Type B pancreatic cell (in vitro differentiated cells): ENCODE data around the gene KCTD18. TPM values are rescaled to one million over a fixed set of nuclear protein-coding genes. Genes with fewer than 3 reads are reported as not detected.

Experiments
- DNase-seq: peaks from one replicate; pipeline ENCODE4 v3.0.0; 2021; ENCODE audit warnings: mixed read lengths; ENCODE audit not compliant: unreplicated experiment; ENCODE audit errors: extremely low spot score
- H3K27ac Mint-ChIP-seq: 2 replicates; pipeline ENCODE4 v1.8.0; 2021; ENCODE audit warnings: mild to moderate bottlenecking, mixed read lengths
- H3K27me3 Mint-ChIP-seq: 2 replicates; pipeline ENCODE4 v1.8.0; 2021; ENCODE audit warnings: mixed read lengths
- H3K36me3 Mint-ChIP-seq: 2 replicates; pipeline ENCODE4 v1.8.0; 2021; ENCODE audit warnings: mixed read lengths
- H3K4me1 Mint-ChIP-seq: one replicate; pipeline ENCODE4 v1.8.0; 2021; ENCODE audit warnings: mixed read lengths; ENCODE audit not compliant: unreplicated experiment
- H3K4me3 Mint-ChIP-seq: 2 replicates; pipeline ENCODE4 v1.8.0; 2021; ENCODE audit warnings: mild to moderate bottlenecking, mixed read lengths
- H3K9me3 Mint-ChIP-seq: 2 replicates; pipeline ENCODE4 v1.8.0; 2021; ENCODE audit warnings: mixed read lengths
- CTCF ChIP-seq: fragments of 200-600 bp; sonication (generic); conservative IDR thresholded peaks from 2 replicates; pipeline ENCODE4 v1.5.0; 2021; ENCODE audit warnings: antibody characterized with exemption, mild to moderate bottlenecking
- total RNA-seq: library from RNA; stranded (reverse); gene quantifications from 2 replicates; pipeline ENCODE4 v1.2.1, GENCODE V29; 2021; ENCODE audit warnings: low replicate concordance

Gene KCTD18
- total RNA-seq, 1 donor from 2014 or later = 10.9 TPM

GRCh38 chr2:200528228-200528627, 18.4 kb upstream of the KCTD18 start:
- no peaks in the 10 kb centered on the region for H3K9me3 Mint-ChIP-seq
- DNase-seq = no peak
- no peak overlapping the region for H3K27ac Mint-ChIP-seq
- no peak for TF ChIP-seq CTCF
- no peaks in the 10 kb centered on the region for H3K36me3 Mint-ChIP-seq
- peak overlapping the region; percentile 3 for H3K4me3 Mint-ChIP-seq
- H3K27me3 Mint-ChIP-seq = peaks cover 8% of the 10 kb centered on the region
- H3K4me1 Mint-ChIP-seq = peaks cover 13% of the 10 kb centered on the region

- TF ChIP-seq CTCF = peak; percentile 30
- peaks cover 11% of the 10 kb centered on the region for H3K27me3 Mint-ChIP-seq
- H3K27ac Mint-ChIP-seq = peak within 1 kb of the TSS; percentile 80
- H3K36me3 Mint-ChIP-seq = no peaks in the 10 kb centered on the region
- DNase-seq = peak; percentile 93
- H3K4me1 Mint-ChIP-seq = peaks cover 13% of the 10 kb centered on the region
- no peaks in the 10 kb centered on the region for H3K9me3 Mint-ChIP-seq
- H3K4me3 Mint-ChIP-seq = peak within 1 kb of the TSS; percentile 97
These were observed 16.2 kb upstream of the KCTD18 start, which contains the start of gene SGO2 for GRCh38 chr2:200525882-200526651. TSS of gene SGO2 (plus strand) at chr2:200526207. CDS start at chr2:200532976, 6,769 bp downstream.

GRCh38 chr2:200525551-200525881, 15.6 kb upstream of the KCTD18 start:
- no peak for TF ChIP-seq CTCF
- no peaks in the 10 kb centered on the region for H3K36me3 Mint-ChIP-seq
- H3K4me3 Mint-ChIP-seq = peak overlapping the region; percentile 97
- H3K27me3 Mint-ChIP-seq = peaks cover 11% of the 10 kb centered on the region
- no peaks in the 10 kb centered on the region for H3K9me3 Mint-ChIP-seq
- peak overlapping the region; percentile 80 for H3K27ac Mint-ChIP-seq
- peaks cover 13% of the 10 kb centered on the region for H3K4me1 Mint-ChIP-seq
- no peak for DNase-seq

- peaks cover 13% of the 10 kb centered on the region for H3K4me1 Mint-ChIP-seq
- TF ChIP-seq CTCF = no peak
- peaks cover 11% of the 10 kb centered on the region for H3K27me3 Mint-ChIP-seq
- H3K27ac Mint-ChIP-seq = no peak overlapping the region
- H3K36me3 Mint-ChIP-seq = no peaks in the 10 kb centered on the region
- DNase-seq = no peak
- H3K9me3 Mint-ChIP-seq = no peaks in the 10 kb centered on the region
- H3K4me3 Mint-ChIP-seq = peak overlapping the region; percentile 32
These were observed 15.2 kb upstream of the KCTD18 start for GRCh38 chr2:200525066-200525465.

GRCh38 chr2:200523604-200524003, 13.7 kb upstream of the KCTD18 start:
- peak overlapping the region; percentile 30 for H3K4me3 Mint-ChIP-seq
- H3K9me3 Mint-ChIP-seq = no peaks in the 10 kb centered on the region
- H3K4me1 Mint-ChIP-seq = peaks cover 13% of the 10 kb centered on the region
- no peaks in the 10 kb centered on the region for H3K36me3 Mint-ChIP-seq
- no peak for TF ChIP-seq CTCF
- H3K27ac Mint-ChIP-seq = no peak overlapping the region
- peaks cover 11% of the 10 kb centered on the region for H3K27me3 Mint-ChIP-seq
- DNase-seq = no peak
